A549 (cell line): ENCODE results near the gene DOCK10.

Experiments
- CBX2 ChIP-seq: fragments of 200-600 bp; sonication (generic); IDR thresholded peaks from 2 replicates; pipeline ENCODE4 v1.6.1; 2016; ENCODE audit warnings: low read depth, mild to moderate bottlenecking, borderline replicate concordance
- EP300 ChIP-seq, 2 experiments: fragments of >200 bp; sonication (Bioruptor Twin); formaldehyde crosslinking; IDR thresholded peaks; 2 replicates in 1 of 2; 3 replicates in 1 of 2; pipeline ENCODE4 v1.6.1; 2016 to 2017
- POLR2A ChIP-seq: IDR thresholded peaks from 2 replicates; pipeline ENCODE4 v1.6.1; 2012; ENCODE audit warnings: mild to moderate bottlenecking, low read length
- RFX5 ChIP-seq: fragments of 450-650 bp; IDR thresholded peaks from 2 replicates; pipeline ENCODE4 v1.7.1; 2014; ENCODE audit warnings: antibody characterized with exemption, mild to moderate bottlenecking, moderate library complexity
- SMC3 ChIP-seq: fragments of >200 bp; sonication (Bioruptor Twin); formaldehyde crosslinking; IDR thresholded peaks from 3 replicates; pipeline ENCODE4 v1.6.1; 2018; ENCODE audit warnings: inconsistent platforms
- TF ChIP-seq, protein P1 (sequence below): fragments of >200 bp; sonication (Bioruptor Twin); formaldehyde crosslinking; IDR thresholded peaks from 3 replicates; pipeline ENCODE4 v1.5.1; 2016
- TF ChIP-seq, protein P2 (sequence below): fragments of 200-600 bp; sonication (generic); IDR thresholded peaks from 2 replicates; pipeline ENCODE4 v1.6.1; 2016; ENCODE audit warnings: antibody characterized with exemption, mild to moderate bottlenecking, moderate library complexity
- TF ChIP-seq, protein P3 (sequence below): fragments of 250-450 bp; sonication (Bioruptor Pico); IDR thresholded peaks from 2 replicates; pipeline ENCODE4 v1.5.0; 2020; ENCODE audit warnings: low read depth, mild to moderate bottlenecking, moderate library complexity
- TF ChIP-seq, protein P4 (sequence below): IDR thresholded peaks from 2 replicates; pipeline ENCODE4 v1.6.1; 2012; ENCODE audit warnings: low read depth, borderline replicate concordance

DNA sequence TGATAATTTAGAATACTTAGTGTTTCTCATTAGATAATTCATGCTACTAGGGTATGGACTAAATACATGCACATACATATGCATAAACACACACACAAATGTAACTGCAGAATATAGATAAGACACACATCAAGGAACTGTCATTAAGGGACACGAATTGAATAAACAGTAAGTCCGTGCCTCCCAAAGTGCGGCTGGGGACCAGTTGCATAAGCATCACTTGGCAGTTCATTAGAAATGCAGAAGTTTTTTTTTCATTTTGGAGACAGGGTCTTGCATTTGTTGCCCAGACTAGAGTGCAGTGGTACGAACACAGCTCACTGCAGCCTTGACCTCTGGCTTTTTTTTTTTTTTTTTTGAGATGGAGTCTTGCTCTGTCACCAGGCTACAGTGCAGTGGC lies 196.1 kb downstream of the DOCK10 start:
- TF ChIP-seq, protein P1, sequence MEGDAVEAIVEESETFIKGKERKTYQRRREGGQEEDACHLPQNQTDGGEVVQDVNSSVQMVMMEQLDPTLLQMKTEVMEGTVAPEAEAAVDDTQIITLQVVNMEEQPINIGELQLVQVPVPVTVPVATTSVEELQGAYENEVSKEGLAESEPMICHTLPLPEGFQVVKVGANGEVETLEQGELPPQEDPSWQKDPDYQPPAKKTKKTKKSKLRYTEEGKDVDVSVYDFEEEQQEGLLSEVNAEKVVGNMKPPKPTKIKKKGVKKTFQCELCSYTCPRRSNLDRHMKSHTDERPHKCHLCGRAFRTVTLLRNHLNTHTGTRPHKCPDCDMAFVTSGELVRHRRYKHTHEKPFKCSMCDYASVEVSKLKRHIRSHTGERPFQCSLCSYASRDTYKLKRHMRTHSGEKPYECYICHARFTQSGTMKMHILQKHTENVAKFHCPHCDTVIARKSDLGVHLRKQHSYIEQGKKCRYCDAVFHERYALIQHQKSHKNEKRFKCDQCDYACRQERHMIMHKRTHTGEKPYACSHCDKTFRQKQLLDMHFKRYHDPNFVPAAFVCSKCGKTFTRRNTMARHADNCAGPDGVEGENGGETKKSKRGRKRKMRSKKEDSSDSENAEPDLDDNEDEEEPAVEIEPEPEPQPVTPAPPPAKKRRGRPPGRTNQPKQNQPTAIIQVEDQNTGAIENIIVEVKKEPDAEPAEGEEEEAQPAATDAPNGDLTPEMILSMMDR: no peak
- no peak for TF ChIP-seq SMC3
- TF ChIP-seq, protein P2, sequence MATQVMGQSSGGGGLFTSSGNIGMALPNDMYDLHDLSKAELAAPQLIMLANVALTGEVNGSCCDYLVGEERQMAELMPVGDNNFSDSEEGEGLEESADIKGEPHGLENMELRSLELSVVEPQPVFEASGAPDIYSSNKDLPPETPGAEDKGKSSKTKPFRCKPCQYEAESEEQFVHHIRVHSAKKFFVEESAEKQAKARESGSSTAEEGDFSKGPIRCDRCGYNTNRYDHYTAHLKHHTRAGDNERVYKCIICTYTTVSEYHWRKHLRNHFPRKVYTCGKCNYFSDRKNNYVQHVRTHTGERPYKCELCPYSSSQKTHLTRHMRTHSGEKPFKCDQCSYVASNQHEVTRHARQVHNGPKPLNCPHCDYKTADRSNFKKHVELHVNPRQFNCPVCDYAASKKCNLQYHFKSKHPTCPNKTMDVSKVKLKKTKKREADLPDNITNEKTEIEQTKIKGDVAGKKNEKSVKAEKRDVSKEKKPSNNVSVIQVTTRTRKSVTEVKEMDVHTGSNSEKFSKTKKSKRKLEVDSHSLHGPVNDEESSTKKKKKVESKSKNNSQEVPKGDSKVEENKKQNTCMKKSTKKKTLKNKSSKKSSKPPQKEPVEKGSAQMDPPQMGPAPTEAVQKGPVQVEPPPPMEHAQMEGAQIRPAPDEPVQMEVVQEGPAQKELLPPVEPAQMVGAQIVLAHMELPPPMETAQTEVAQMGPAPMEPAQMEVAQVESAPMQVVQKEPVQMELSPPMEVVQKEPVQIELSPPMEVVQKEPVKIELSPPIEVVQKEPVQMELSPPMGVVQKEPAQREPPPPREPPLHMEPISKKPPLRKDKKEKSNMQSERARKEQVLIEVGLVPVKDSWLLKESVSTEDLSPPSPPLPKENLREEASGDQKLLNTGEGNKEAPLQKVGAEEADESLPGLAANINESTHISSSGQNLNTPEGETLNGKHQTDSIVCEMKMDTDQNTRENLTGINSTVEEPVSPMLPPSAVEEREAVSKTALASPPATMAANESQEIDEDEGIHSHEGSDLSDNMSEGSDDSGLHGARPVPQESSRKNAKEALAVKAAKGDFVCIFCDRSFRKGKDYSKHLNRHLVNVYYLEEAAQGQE: no peak
- TF ChIP-seq, protein P3, sequence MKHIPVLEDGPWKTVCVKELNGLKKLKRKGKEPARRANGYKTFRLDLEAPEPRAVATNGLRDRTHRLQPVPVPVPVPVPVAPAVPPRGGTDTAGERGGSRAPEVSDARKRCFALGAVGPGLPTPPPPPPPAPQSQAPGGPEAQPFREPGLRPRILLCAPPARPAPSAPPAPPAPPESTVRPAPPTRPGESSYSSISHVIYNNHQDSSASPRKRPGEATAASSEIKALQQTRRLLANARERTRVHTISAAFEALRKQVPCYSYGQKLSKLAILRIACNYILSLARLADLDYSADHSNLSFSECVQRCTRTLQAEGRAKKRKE (CRISPR knock-in tag): no peak
- TF ChIP-seq RFX5: no peak
- no peak for TF ChIP-seq EP300 (IDR thresholded peaks at IDR 0.05)
- TF ChIP-seq, protein P4, sequence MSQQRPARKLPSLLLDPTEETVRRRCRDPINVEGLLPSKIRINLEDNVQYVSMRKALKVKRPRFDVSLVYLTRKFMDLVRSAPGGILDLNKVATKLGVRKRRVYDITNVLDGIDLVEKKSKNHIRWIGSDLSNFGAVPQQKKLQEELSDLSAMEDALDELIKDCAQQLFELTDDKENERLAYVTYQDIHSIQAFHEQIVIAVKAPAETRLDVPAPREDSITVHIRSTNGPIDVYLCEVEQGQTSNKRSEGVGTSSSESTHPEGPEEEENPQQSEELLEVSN: no peak
- TF ChIP-seq POLR2A: no peak
- TF ChIP-seq CBX2: no peak
